ENCODE results near the gene CRIP2.

CRIP2 gene

GRCh38 chr14:105486163-105486973 lies 11.7 kb downstream of the CRIP2 start, which contains the start of gene CRIP1:
Gene CRIP1 (plus strand): TSS chr14:105486886. CDS start chr14:105487260, 374 bp downstream.
- intact Hi-C loops (cut with DNase I): no loop called here
- no peak for DNase-seq

GRCh38 chr14:105486974-105487448 lies 12.4 kb downstream of the CRIP2 start:
- intact Hi-C loops (cut with DNase I): no loop called here
- DNase-seq: no peak

GRCh38 chr14:105487449-105487985 lies 12.9 kb downstream of the CRIP2 start:
- intact Hi-C loops (cut with DNase I): no loop called here
- no peak for DNase-seq

- no peak for DNase-seq
- intact Hi-C loops (cut with DNase I): no loop called here
Observed at GRCh38 chr14:105487986-105488777, 13.6 kb downstream of the CRIP2 start.

GRCh38 chr14:105488781-105489541 lies 14.3 kb downstream of the CRIP2 start:
- intact Hi-C loops (cut with DNase I): no loop called here
- no peak for DNase-seq

GRCh38 chr14:105489542-105490266 lies 15.1 kb downstream of the CRIP2 start:
- peak; percentile 69 to 96 (median 79) for DNase-seq
- intact Hi-C loops (cut with DNase I): loop anchor here (1.0 to 2.0 kb wide), 3 partner anchors 8 to 119 kb away; no protein-coding TSS in a partner anchor

GRCh38 chr14:105490267-105490571 lies 15.6 kb downstream of the CRIP2 start:
- no peak for DNase-seq
- intact Hi-C loops (cut with DNase I): loop anchor here (1.0 to 2.0 kb wide), 3 partner anchors 9 to 119 kb away; no protein-coding TSS in a partner anchor

- peak; percentile 99 to 100 (median 100) for DNase-seq
- intact Hi-C loops (cut with DNase I): loop anchor here (1.0 to 2.0 kb wide), 3 partner anchors 9 to 120 kb away; no protein-coding TSS in a partner anchor
Observed at GRCh38 chr14:105490572-105491365, 16.1 kb downstream of the CRIP2 start, which contains the start of gene TEDC1. Gene TEDC1 (plus strand): TSS chr14:105491246. CDS start chr14:105491376, 130 bp downstream.

- peak in 6 of 10 donors; percentile 20 to 91 (median 70) for DNase-seq
- intact Hi-C loops (cut with DNase I): loop anchor here (2.0 kb wide), 1 partner anchor 121 kb away; no protein-coding TSS in a partner anchor
Observed at GRCh38 chr14:105491366-105491973, 16.8 kb downstream of the CRIP2 start.

GRCh38 chr14:105492031-105492970 lies 17.7 kb downstream of the CRIP2 start:
- DNase-seq: peak in 6 of 10 donors; percentile 6 to 85 (median 39)
- intact Hi-C loops (cut with DNase I): no loop called here

GRCh38 chr14:105492971-105493871 lies 18.6 kb downstream of the CRIP2 start:
- peak in 4 of 10 donors; percentile 18 to 74 (median 56) for DNase-seq
- intact Hi-C loops (cut with DNase I): no loop called here

GRCh38 chr14:105493921-105494605 lies 19.4 kb downstream of the CRIP2 start:
- DNase-seq: peak in 3 of 10 donors; percentile 47 to 66 (median 56)
- intact Hi-C loops (cut with DNase I): no loop called here

GRCh38 chr14:105494606-105494929 lies 19.9 kb downstream of the CRIP2 start:
- intact Hi-C loops (cut with DNase I): no loop called here

GRCh38 chr14:105495101-105495989 lies 20.7 kb downstream of the CRIP2 start:
- intact Hi-C loops (cut with DNase I): no loop called here
- peak in 8 of 10 donors; percentile 6 to 79 (median 17) for DNase-seq

More at GRCh38 chr14:105494606-105494929, 19.9 kb downstream of the CRIP2 start:
- DNase-seq: peak in 3 of 10 donors; percentile 21 to 83 (median 55)
